ENCODE results near the gene MPPED2.

The MPPED2 gene

GRCh38 chr11:30585125-30585891 is 845 bp downstream of the MPPED2 start:
- H3K4me3 ChIP-seq: peak overlapping the region; percentile 91
- H3K27ac ChIP-seq: peak overlapping the region; percentile 71 to 88
- TF ChIP-seq CTCF (IDR thresholded peaks at IDR 0.05): no peak
- DNase-seq (ENCODE audit: low spot score): no peak

GRCh38 chr11:30583476-30584280 is 2.5 kb downstream of the MPPED2 start:
- no peak for TF ChIP-seq CTCF (IDR thresholded peaks at IDR 0.05)
- peak; percentile 77 for DNase-seq (ENCODE audit: low spot score)
- Histone ChIP-seq H3K4me3 (peak overlapping the region; percentile 91), H3K27ac (peak overlapping the region in 1 of 2 donors; percentile 88)

GRCh38 chr11:30582726-30583125 is 3.4 kb downstream of the MPPED2 start:
- DNase-seq (ENCODE audit: low spot score): no peak
- TF ChIP-seq CTCF (IDR thresholded peaks at IDR 0.05): no peak
- Histone ChIP-seq H3K27ac (no peak overlapping the region), H3K4me3 (no peak overlapping the region)

- no peak overlapping the region for H3K27ac ChIP-seq
- H3K4me3 ChIP-seq: no peak overlapping the region
- DNase-seq (ENCODE audit: low spot score): no peak
- no peak for TF ChIP-seq CTCF (IDR thresholded peaks at IDR 0.05)
Measured at GRCh38 chr11:30581675-30582074, 4.5 kb downstream of the MPPED2 start.

GRCh38 chr11:30580573-30580972 is 5.6 kb downstream of the MPPED2 start:
- no peak for TF ChIP-seq CTCF (IDR thresholded peaks at IDR 0.05)
- Histone ChIP-seq H3K4me3 (no peak overlapping the region), H3K27ac (no peak overlapping the region)
- DNase-seq (ENCODE audit: low spot score): no peak

- no peak for TF ChIP-seq CTCF (IDR thresholded peaks at IDR 0.05)
- Histone ChIP-seq H3K27ac (no peak overlapping the region), H3K4me3 (no peak overlapping the region)
- DNase-seq (ENCODE audit: low spot score): no peak
Measured at GRCh38 chr11:30579415-30580175, 6.6 kb downstream of the MPPED2 start.

All from coronary artery (tissue), 2 donors.